ENCODE results near the gene OSBPL3.

OSBPL3 gene

GRCh38 chr7:24949884-24950283 is 30.1 kb downstream of the OSBPL3 start:
- DNase-seq = no peak

- no peak for DNase-seq
Measured at GRCh38 chr7:24948739-24949138, 31.2 kb downstream of the OSBPL3 start.

- DNase-seq = no peak
Measured at GRCh38 chr7:24946467-24946866, 33.5 kb downstream of the OSBPL3 start.

- DNase-seq = no peak
Measured at GRCh38 chr7:24945899-24946298, 34.1 kb downstream of the OSBPL3 start.

- DNase-seq = no peak
Measured at GRCh38 chr7:24943096-24943948, 36.7 kb downstream of the OSBPL3 start.

GRCh38 chr7:24942226-24942625 is 37.8 kb downstream of the OSBPL3 start:
- DNase-seq = no peak

- no peak for DNase-seq
Measured at GRCh38 chr7:24939416-24939815, 40.6 kb downstream of the OSBPL3 start.

GRCh38 chr7:24936121-24936824 is 43.7 kb downstream of the OSBPL3 start:
- DNase-seq = no peak

GRCh38 chr7:24933298-24933697 is 46.7 kb downstream of the OSBPL3 start:
- no peak for DNase-seq

- DNase-seq = no peak
Measured at GRCh38 chr7:24932815-24933214, 47.2 kb downstream of the OSBPL3 start.

GRCh38 chr7:24932389-24932788 is 47.6 kb downstream of the OSBPL3 start:
- DNase-seq = no peak

GRCh38 chr7:24931844-24932243 is 48.1 kb downstream of the OSBPL3 start:
- no peak for DNase-seq

GRCh38 chr7:24930856-24931255 is 49.1 kb downstream of the OSBPL3 start:
- no peak for DNase-seq

- DNase-seq = no peak
Measured at GRCh38 chr7:24926623-24927524, 53.1 kb downstream of the OSBPL3 start.

GRCh38 chr7:24924375-24924774 is 55.6 kb downstream of the OSBPL3 start:
- DNase-seq = no peak

- DNase-seq = no peak
Measured at GRCh38 chr7:24923172-24923865, 56.7 kb downstream of the OSBPL3 start.

GRCh38 chr7:24922099-24922773 is 57.7 kb downstream of the OSBPL3 start:
- DNase-seq = no peak

- DNase-seq = no peak
Measured at GRCh38 chr7:24921362-24921679, 58.7 kb downstream of the OSBPL3 start.

GRCh38 chr7:24920451-24921361 is 59.3 kb downstream of the OSBPL3 start:
- no peak for DNase-seq

GRCh38 chr7:24917510-24918239 is 62.3 kb downstream of the OSBPL3 start:
- DNase-seq = no peak

All from cerebellar nuclear complex (tissue), 1 donor.